ENCODE measurements around the gene NFIA.

NFIA gene

GRCh38 chr1:61109910-61110309 lies 27.5 kb downstream of the NFIA start:
- FAIRE-seq: no peak
- no peak for DNase-seq (ENCODE audit: insufficient read length, low spot score)
- no peak for TF ChIP-seq SPI1 (IDR thresholded peaks at IDR 0.05; ENCODE audit: low read depth, low read length)
- no peak for TF ChIP-seq TAF1 (IDR thresholded peaks at IDR 0.05; ENCODE audit: low read depth, low read length)
- TF ChIP-seq POU2F2 (IDR thresholded peaks at IDR 0.05; ENCODE audit: low read depth, low read length): no peak
- TF ChIP-seq PAX5 (IDR thresholded peaks at IDR 0.05; ENCODE audit: insufficient read depth, low read length, severe bottlenecking): no peak
- TF ChIP-seq POLR2A (IDR thresholded peaks at IDR 0.05; ENCODE audit: low read depth, low read length): no peak
- TF ChIP-seq POLR2AphosphoS5 (IDR thresholded peaks at IDR 0.05; ENCODE audit: low read depth, low read length): no peak

DNA sequence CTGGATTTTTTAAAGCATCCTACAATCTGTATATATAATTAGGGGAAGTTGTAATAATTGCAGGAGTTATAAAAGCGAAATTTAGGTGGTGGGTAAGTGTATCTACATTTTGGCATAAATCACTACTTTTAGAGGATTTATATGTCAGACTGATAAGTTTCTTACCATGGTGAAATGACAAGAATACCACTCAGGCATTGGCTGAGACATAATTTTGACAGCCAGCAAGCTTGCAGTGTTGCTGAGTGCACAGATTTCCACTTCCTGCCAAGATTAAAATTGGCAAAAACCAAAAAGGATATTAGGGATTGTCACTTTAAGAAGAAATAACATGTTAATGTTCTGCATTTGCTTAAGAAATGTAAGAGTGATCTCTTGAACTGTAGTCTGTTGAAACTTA lies 28.2 kb downstream of the NFIA start:
- DNase-seq (ENCODE audit: insufficient read length, low spot score): no peak
- no peak for FAIRE-seq
- TF ChIP-seq POLR2AphosphoS5 (IDR thresholded peaks at IDR 0.05; ENCODE audit: low read depth, low read length): no peak
- TF ChIP-seq SPI1 (IDR thresholded peaks at IDR 0.05; ENCODE audit: low read depth, low read length): no peak
- TF ChIP-seq PAX5 (IDR thresholded peaks at IDR 0.05; ENCODE audit: insufficient read depth, low read length, severe bottlenecking): no peak
- no peak for TF ChIP-seq POU2F2 (IDR thresholded peaks at IDR 0.05; ENCODE audit: low read depth, low read length)
- no peak for TF ChIP-seq POLR2A (IDR thresholded peaks at IDR 0.05; ENCODE audit: low read depth, low read length)
- TF ChIP-seq TAF1 (IDR thresholded peaks at IDR 0.05; ENCODE audit: low read depth, low read length): no peak

DNA sequence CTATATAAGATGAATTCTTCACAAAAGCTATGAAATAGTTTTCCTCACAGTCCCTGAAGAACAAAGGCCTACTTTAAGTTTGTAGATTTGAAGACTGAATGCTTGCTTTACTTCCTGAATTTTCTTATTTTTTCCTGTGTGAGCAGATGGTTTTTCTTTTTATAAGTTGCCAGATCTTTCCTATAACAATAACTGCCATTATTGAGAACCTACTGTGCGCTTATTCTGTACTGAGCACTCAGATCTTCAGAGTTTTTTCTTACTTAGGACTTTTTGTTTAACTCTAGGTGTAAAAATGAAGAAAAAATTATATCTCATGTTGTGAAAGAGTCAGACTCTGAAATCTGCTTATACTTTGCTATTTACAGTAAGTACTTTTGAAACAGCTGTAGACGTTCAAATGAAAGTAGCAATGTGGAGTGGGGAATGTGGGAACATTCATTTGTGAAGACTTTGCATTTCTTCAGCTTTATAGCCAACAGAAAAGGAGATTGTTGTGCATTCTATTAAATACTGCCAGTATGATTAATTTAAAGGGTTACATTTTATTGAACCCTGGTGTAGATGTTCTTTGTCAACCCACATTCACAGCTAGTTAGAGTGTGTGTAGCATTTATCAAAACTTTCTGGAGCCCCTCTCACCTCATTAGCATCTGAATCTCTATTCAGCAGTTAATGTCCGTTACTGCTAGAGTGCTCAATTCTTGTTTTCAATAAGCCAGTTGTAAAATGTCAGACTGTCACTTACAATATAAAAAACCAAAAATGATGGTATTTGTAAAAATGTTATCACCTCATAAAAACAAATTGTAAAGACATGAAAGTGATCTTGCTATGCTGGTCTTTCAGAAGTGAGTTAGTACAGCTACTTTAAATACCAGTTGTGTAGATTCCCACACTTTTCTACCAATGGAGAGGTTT lies 29.0 kb downstream of the NFIA start:
- DNase-seq (ENCODE audit: insufficient read length, low spot score) (no peak), FAIRE-seq (no peak)
- TF ChIP-seq POU2F2 (IDR thresholded peaks at IDR 0.05; ENCODE audit: low read depth, low read length) (no peak), POLR2A (IDR thresholded peaks at IDR 0.05; ENCODE audit: low read depth, low read length) (no peak), PAX5 (IDR thresholded peaks at IDR 0.05; ENCODE audit: insufficient read depth, low read length, severe bottlenecking) (no peak), SPI1 (IDR thresholded peaks at IDR 0.05; ENCODE audit: low read depth, low read length) (no peak), TAF1 (IDR thresholded peaks at IDR 0.05; ENCODE audit: low read depth, low read length) (no peak)

- no peak for TF ChIP-seq POU2F2 (IDR thresholded peaks at IDR 0.05; ENCODE audit: low read depth, low read length)
- TF ChIP-seq POLR2AphosphoS5 (IDR thresholded peaks at IDR 0.05; ENCODE audit: low read depth, low read length): no peak
- no peak for TF ChIP-seq TAF1 (IDR thresholded peaks at IDR 0.05; ENCODE audit: low read depth, low read length)
- TF ChIP-seq SPI1 (IDR thresholded peaks at IDR 0.05; ENCODE audit: low read depth, low read length): no peak
- TF ChIP-seq POLR2A (IDR thresholded peaks at IDR 0.05; ENCODE audit: low read depth, low read length): no peak
- no peak for TF ChIP-seq PAX5 (IDR thresholded peaks at IDR 0.05; ENCODE audit: insufficient read depth, low read length, severe bottlenecking)
- no peak for FAIRE-seq
- no peak for DNase-seq (ENCODE audit: insufficient read length, low spot score)
These were observed 32.0 kb downstream of the NFIA start for GRCh38 chr1:61114178-61114870.

DNA sequence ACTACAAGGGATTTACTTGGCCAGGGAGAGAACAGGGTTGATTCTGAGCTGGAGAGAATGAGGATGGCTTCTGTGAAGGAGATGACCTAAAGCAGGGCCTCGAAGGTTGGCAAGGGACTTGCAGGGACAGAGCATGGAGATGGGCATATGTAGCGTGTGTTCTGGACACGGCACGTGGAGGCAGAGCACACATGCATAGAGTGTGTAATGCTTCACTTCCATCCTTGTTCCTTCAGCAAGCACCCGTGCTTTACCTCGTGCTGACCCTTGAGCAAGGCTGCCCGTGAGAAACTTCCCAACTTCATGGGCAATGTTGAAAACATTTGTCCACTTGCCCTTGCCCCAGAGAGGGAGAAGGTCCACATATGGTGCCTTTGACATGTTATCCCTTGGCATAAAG lies 33.1 kb downstream of the NFIA start:
- FAIRE-seq: no peak
- DNase-seq (ENCODE audit: insufficient read length, low spot score): no peak
- TF ChIP-seq TAF1 (IDR thresholded peaks at IDR 0.05; ENCODE audit: low read depth, low read length): no peak
- no peak for TF ChIP-seq POLR2AphosphoS5 (IDR thresholded peaks at IDR 0.05; ENCODE audit: low read depth, low read length)
- no peak for TF ChIP-seq PAX5 (IDR thresholded peaks at IDR 0.05; ENCODE audit: insufficient read depth, low read length, severe bottlenecking)
- TF ChIP-seq SPI1 (IDR thresholded peaks at IDR 0.05; ENCODE audit: low read depth, low read length): no peak
- TF ChIP-seq POU2F2 (IDR thresholded peaks at IDR 0.05; ENCODE audit: low read depth, low read length): no peak
- TF ChIP-seq POLR2A (IDR thresholded peaks at IDR 0.05; ENCODE audit: low read depth, low read length): no peak

DNA sequence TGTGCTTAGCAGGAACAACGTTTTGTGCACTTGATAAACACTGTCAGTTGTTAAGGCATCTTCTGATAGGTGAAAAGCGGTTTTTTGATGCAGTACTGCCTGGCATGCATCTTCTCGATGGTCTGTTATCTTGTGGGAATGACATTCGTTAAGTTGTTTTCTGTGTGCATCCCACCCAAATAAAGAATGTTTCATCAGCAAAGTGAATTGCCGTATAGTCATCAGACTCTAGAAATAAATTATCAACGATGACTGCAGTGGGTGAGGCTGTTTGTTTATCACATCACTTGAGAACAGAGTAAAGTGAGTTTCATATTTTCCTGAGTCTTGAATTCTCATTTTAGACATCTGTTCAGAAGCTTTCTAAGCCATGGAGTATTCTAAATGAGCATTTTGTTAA lies 34.1 kb downstream of the NFIA start:
- no peak for TF ChIP-seq POU2F2 (IDR thresholded peaks at IDR 0.05; ENCODE audit: low read depth, low read length)
- FAIRE-seq: no peak
- DNase-seq (ENCODE audit: insufficient read length, low spot score): no peak

DNA sequence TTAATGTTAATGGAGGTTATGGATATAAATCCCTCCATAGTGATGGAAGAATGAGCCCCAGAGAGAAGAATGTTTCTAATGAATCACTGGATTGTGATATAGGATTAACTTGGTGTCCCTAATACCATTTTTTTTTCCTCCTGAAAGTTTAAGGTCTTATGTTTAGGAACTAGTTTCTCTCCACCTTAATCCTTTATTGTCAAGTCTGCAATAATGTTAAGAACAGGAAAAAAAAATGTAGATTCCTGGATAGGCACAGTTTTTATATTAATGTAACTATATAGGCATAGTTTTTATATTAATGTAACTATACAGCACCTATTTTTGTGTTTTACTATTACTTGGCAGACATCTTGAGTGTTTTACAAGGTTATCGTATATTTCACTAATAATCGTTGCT lies 34.9 kb downstream of the NFIA start:
- no peak for TF ChIP-seq PAX5 (IDR thresholded peaks at IDR 0.05; ENCODE audit: insufficient read depth, low read length, severe bottlenecking)
- FAIRE-seq (no peak), DNase-seq (ENCODE audit: insufficient read length, low spot score) (no peak)

- FAIRE-seq (no peak), DNase-seq (ENCODE audit: insufficient read length, low spot score) (no peak)
- no peak for TF ChIP-seq TAF1 (IDR thresholded peaks at IDR 0.05; ENCODE audit: low read depth, low read length)
- no peak for TF ChIP-seq PAX5 (IDR thresholded peaks at IDR 0.05; ENCODE audit: insufficient read depth, low read length, severe bottlenecking)
- TF ChIP-seq POLR2AphosphoS5 (IDR thresholded peaks at IDR 0.05; ENCODE audit: low read depth, low read length): no peak
- no peak for TF ChIP-seq SPI1 (IDR thresholded peaks at IDR 0.05; ENCODE audit: low read depth, low read length)
- no peak for TF ChIP-seq POLR2A (IDR thresholded peaks at IDR 0.05; ENCODE audit: low read depth, low read length)
- no peak for TF ChIP-seq POU2F2 (IDR thresholded peaks at IDR 0.05; ENCODE audit: low read depth, low read length)
These were observed 36.7 kb downstream of the NFIA start for GRCh38 chr1:61119085-61119484.

GRCh38 chr1:61120246-61120840 lies 38.0 kb downstream of the NFIA start:
- DNase-seq (ENCODE audit: insufficient read length, low spot score) (no peak), FAIRE-seq (no peak)
- TF ChIP-seq POLR2A (IDR thresholded peaks at IDR 0.05; ENCODE audit: low read depth, low read length): no peak
- TF ChIP-seq SPI1 (IDR thresholded peaks at IDR 0.05; ENCODE audit: low read depth, low read length): no peak

DNA sequence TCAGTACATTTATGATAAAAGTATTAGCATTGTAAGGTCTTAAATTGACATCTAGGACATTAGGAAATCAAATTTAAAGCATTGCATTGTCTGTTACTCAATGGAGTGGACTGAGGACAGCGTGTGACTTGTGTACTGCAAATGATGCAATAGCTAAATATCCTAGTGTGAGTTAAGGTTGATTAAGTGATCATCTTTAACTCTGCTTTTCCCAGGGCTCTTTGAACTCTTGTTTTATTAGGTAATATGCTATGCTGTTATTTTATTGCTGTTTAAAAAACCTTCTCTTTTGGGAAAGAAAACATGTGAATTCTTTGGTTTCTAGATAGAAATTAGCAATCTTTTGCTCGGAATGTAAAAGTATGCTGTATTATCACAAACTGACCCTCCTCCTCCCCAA lies 38.6 kb downstream of the NFIA start:
- no peak for DNase-seq (ENCODE audit: insufficient read length, low spot score)
- TF ChIP-seq POLR2A (IDR thresholded peaks at IDR 0.05; ENCODE audit: low read depth, low read length) (no peak), POU2F2 (IDR thresholded peaks at IDR 0.05; ENCODE audit: low read depth, low read length) (no peak), SPI1 (IDR thresholded peaks at IDR 0.05; ENCODE audit: low read depth, low read length) (no peak), PAX5 (IDR thresholded peaks at IDR 0.05; ENCODE audit: insufficient read depth, low read length, severe bottlenecking) (no peak), POLR2AphosphoS5 (IDR thresholded peaks at IDR 0.05; ENCODE audit: low read depth, low read length) (no peak), TAF1 (IDR thresholded peaks at IDR 0.05; ENCODE audit: low read depth, low read length) (no peak)

More for the DNA sequence above, 38.6 kb downstream of the NFIA start:
- no peak for FAIRE-seq

Data from GM12891 (cell line).